ENCODE measurements around the gene SETD3.

Gene SETD3

GRCh38 chr14:99479906-99480869, at the start of gene SETD3:
Gene SETD3, minus strand, starts transcription at chr14:99480859. Its CDS starts 15,054 bp downstream, at chr14:99465805.
- in situ Hi-C loops (cut with MboI; ENCODE audit: low sequenced_read_pairs), result no loop called here

GRCh38 chr14:99529899-99530298, 49.2 kb upstream of the SETD3 start:
- in situ Hi-C loops (cut with MboI; ENCODE audit: low sequenced_read_pairs), result loop anchor here (25.0 kb wide), 1 partner anchor 357 kb away; no protein-coding TSS in a partner anchor

GRCh38 chr14:99527427-99528076, 46.9 kb upstream of the SETD3 start:
- in situ Hi-C loops (cut with MboI; ENCODE audit: low sequenced_read_pairs), result loop anchor here (25.0 kb wide), 1 partner anchor 360 kb away; no protein-coding TSS in a partner anchor

GRCh38 chr14:99527026-99527425, 46.4 kb upstream of the SETD3 start:
- in situ Hi-C loops (cut with MboI; ENCODE audit: low sequenced_read_pairs), result loop anchor here (25.0 kb wide), 1 partner anchor 360 kb away; no protein-coding TSS in a partner anchor

- in situ Hi-C loops (cut with MboI; ENCODE audit: low sequenced_read_pairs), result loop anchor here (25.0 kb wide), 1 partner anchor 362 kb away; no protein-coding TSS in a partner anchor
Measured at GRCh38 chr14:99525699-99526080, 45.0 kb upstream of the SETD3 start.

- in situ Hi-C loops (cut with MboI; ENCODE audit: low sequenced_read_pairs), result loop anchor here (25.0 kb wide), 1 partner anchor 362 kb away; no protein-coding TSS in a partner anchor
Measured at GRCh38 chr14:99524804-99525698, 44.4 kb upstream of the SETD3 start.

- in situ Hi-C loops (cut with MboI; ENCODE audit: low sequenced_read_pairs), result no loop called here
Measured at GRCh38 chr14:99524091-99524661, 43.5 kb upstream of the SETD3 start.

GRCh38 chr14:99523704-99524055, 43.0 kb upstream of the SETD3 start:
- in situ Hi-C loops (cut with MboI; ENCODE audit: low sequenced_read_pairs), result no loop called here

GRCh38 chr14:99522934-99523703, 42.5 kb upstream of the SETD3 start:
- in situ Hi-C loops (cut with MboI; ENCODE audit: low sequenced_read_pairs), result no loop called here

GRCh38 chr14:99522457-99522891, 41.8 kb upstream of the SETD3 start:
- in situ Hi-C loops (cut with MboI; ENCODE audit: low sequenced_read_pairs), result no loop called here

- in situ Hi-C loops (cut with MboI; ENCODE audit: low sequenced_read_pairs), result no loop called here
Measured at GRCh38 chr14:99522025-99522401, 41.4 kb upstream of the SETD3 start.

GRCh38 chr14:99521176-99522024, 40.7 kb upstream of the SETD3 start:
- in situ Hi-C loops (cut with MboI; ENCODE audit: low sequenced_read_pairs), result no loop called here

GRCh38 chr14:99520571-99521081, 40.0 kb upstream of the SETD3 start:
- in situ Hi-C loops (cut with MboI; ENCODE audit: low sequenced_read_pairs), result no loop called here

GRCh38 chr14:99519931-99520421, 39.3 kb upstream of the SETD3 start:
- in situ Hi-C loops (cut with MboI; ENCODE audit: low sequenced_read_pairs), result no loop called here

- in situ Hi-C loops (cut with MboI; ENCODE audit: low sequenced_read_pairs), result no loop called here
Measured at GRCh38 chr14:99519347-99519881, 38.8 kb upstream of the SETD3 start.

GRCh38 chr14:99518441-99519346, 38.0 kb upstream of the SETD3 start:
- in situ Hi-C loops (cut with MboI; ENCODE audit: low sequenced_read_pairs), result no loop called here
